SK-N-SH treated with all-trans-retinoic acid at 6 μM for 48 hours (cell line): ENCODE results near the gene CRHR1.

ENCODE experiments used
- ATAC-seq: fragments of 200-7000 bp; cut with Tn5 transposase; 3 replicates; pipeline ENCODE4 v1.9.1; 2020; ENCODE audit warnings: mild to moderate bottlenecking, moderate library complexity
- ARNTL ChIP-seq: fragments of 450-650 bp; formaldehyde crosslinking; IDR thresholded peaks from 2 replicates; pipeline ENCODE4 v1.5.0; 2020; ENCODE audit warnings: low read depth, mild to moderate bottlenecking, moderate library complexity, borderline replicate concordance
- CSDC2 ChIP-seq: fragments of 250-450 bp; sonication (Bioruptor Pico); IDR thresholded peaks from 2 replicates; pipeline ENCODE4 v1.5.0; 2020; ENCODE audit warnings: mild to moderate bottlenecking, moderate library complexity
- ESRRG ChIP-seq: fragments of 250-450 bp; sonication (Bioruptor Pico); IDR thresholded peaks from 2 replicates; pipeline ENCODE4 v1.6.1; 2021; ENCODE audit warnings: mild to moderate bottlenecking
- GLIS3 ChIP-seq: fragments of 250-450 bp; sonication (Bioruptor Pico); IDR thresholded peaks from 2 replicates; pipeline ENCODE4 v1.5.0; 2020; ENCODE audit warnings: mild to moderate bottlenecking, moderate library complexity
- ISL1 ChIP-seq: fragments of 250-450 bp; sonication (Bioruptor Pico); IDR thresholded peaks from 2 replicates; pipeline ENCODE4 v2.1.2; 2022; ENCODE audit warnings: mild to moderate bottlenecking, moderate library complexity
- POU6F1 ChIP-seq: fragments of 250-450 bp; sonication (Bioruptor Pico); IDR thresholded peaks from 2 replicates; pipeline ENCODE4 v1.8.0; 2021; ENCODE audit warnings: low read depth, mild to moderate bottlenecking, moderate library complexity, borderline replicate concordance
- SNAI2 ChIP-seq: fragments of 250-450 bp; sonication (Bioruptor Pico); IDR thresholded peaks from 2 replicates; pipeline ENCODE4 v1.5.0; 2020; ENCODE audit warnings: mild to moderate bottlenecking, moderate library complexity
- TCF4 ChIP-seq: fragments of 250-450 bp; sonication (Bioruptor Pico); IDR thresholded peaks from 2 replicates; pipeline ENCODE4 v1.8.0; 2021; ENCODE audit warnings: mild to moderate bottlenecking, moderate library complexity, borderline replicate concordance
- TOX ChIP-seq: fragments of 250-450 bp; sonication (Bioruptor Pico); IDR thresholded peaks from 2 replicates; pipeline ENCODE4 v1.8.0; 2021; ENCODE audit warnings: mild to moderate bottlenecking, moderate library complexity, borderline replicate concordance
- ZC3H10 ChIP-seq: fragments of 250-450 bp; sonication (Bioruptor Pico); IDR thresholded peaks from 2 replicates; pipeline ENCODE4 v1.5.1; 2021; ENCODE audit warnings: mild to moderate bottlenecking, moderate library complexity
- ZFP3 ChIP-seq: fragments of 250-450 bp; sonication (Bioruptor Pico); IDR thresholded peaks from 2 replicates; pipeline ENCODE4 v1.5.0; 2020; ENCODE audit warnings: mild to moderate bottlenecking, moderate library complexity
- ZFP30 ChIP-seq: fragments of 450-650 bp; formaldehyde crosslinking; IDR thresholded peaks from 2 replicates; pipeline ENCODE4 v1.5.0; 2022; ENCODE audit warnings: mild to moderate bottlenecking, moderate library complexity
- ZNF565 ChIP-seq: fragments of 450-650 bp; formaldehyde crosslinking; conservative IDR thresholded peaks from 2 replicates; pipeline ENCODE4 v1.5.0; 2020; ENCODE audit warnings: low read depth, mild to moderate bottlenecking, moderate library complexity
- ZNF70 ChIP-seq: fragments of 450-650 bp; formaldehyde crosslinking; IDR thresholded peaks from 2 replicates; pipeline ENCODE4 v1.5.0; 2020; ENCODE audit warnings: mild to moderate bottlenecking, moderate library complexity
- TF ChIP-seq, protein P1 (sequence below): fragments of 250-450 bp; sonication (Bioruptor Pico); IDR thresholded peaks from 2 replicates; pipeline ENCODE4 v1.8.0; 2020; ENCODE audit warnings: mild to moderate bottlenecking, moderate library complexity, borderline replicate concordance
- TF ChIP-seq, protein P2 (sequence below): fragments of 250-450 bp; sonication (Bioruptor Pico); IDR thresholded peaks from 2 replicates; pipeline ENCODE4 v1.5.1; 2021; ENCODE audit warnings: mild to moderate bottlenecking, moderate library complexity
- TF ChIP-seq, protein P3 (sequence below): fragments of 250-450 bp; sonication (Bioruptor Pico); IDR thresholded peaks from 2 replicates; pipeline ENCODE4 v1.5.1; 2020; ENCODE audit warnings: low read depth, mild to moderate bottlenecking, moderate library complexity

Gene CRHR1

DNA sequence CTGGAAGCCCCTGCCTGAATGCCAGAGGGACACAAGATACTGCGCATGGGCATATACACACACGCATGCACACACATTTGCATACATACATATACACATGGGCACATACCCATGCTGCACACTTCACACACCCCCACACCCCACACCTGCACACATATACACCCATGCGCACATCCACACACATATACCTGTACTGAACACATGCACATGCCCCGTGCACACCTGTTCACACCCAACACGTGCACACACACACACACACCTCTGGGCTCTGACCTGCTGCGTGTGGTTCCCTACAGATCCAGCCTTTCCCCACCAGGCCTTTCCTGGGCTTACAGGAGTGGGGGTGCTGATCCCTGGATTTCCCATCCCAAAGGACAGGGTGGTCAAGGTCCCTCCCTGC lies 66.9 kb downstream of the CRHR1 start (continued):
- TF ChIP-seq, protein P1, sequence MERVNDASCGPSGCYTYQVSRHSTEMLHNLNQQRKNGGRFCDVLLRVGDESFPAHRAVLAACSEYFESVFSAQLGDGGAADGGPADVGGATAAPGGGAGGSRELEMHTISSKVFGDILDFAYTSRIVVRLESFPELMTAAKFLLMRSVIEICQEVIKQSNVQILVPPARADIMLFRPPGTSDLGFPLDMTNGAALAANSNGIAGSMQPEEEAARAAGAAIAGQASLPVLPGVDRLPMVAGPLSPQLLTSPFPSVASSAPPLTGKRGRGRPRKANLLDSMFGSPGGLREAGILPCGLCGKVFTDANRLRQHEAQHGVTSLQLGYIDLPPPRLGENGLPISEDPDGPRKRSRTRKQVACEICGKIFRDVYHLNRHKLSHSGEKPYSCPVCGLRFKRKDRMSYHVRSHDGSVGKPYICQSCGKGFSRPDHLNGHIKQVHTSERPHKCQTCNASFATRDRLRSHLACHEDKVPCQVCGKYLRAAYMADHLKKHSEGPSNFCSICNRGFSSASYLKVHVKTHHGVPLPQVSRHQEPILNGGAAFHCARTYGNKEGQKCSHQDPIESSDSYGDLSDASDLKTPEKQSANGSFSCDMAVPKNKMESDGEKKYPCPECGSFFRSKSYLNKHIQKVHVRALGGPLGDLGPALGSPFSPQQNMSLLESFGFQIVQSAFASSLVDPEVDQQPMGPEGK (CRISPR knock-in tag): no peak
- TF ChIP-seq ZC3H10: no peak
- TF ChIP-seq POU6F1: no peak
- TF ChIP-seq TOX: no peak
- TF ChIP-seq, protein P2, sequence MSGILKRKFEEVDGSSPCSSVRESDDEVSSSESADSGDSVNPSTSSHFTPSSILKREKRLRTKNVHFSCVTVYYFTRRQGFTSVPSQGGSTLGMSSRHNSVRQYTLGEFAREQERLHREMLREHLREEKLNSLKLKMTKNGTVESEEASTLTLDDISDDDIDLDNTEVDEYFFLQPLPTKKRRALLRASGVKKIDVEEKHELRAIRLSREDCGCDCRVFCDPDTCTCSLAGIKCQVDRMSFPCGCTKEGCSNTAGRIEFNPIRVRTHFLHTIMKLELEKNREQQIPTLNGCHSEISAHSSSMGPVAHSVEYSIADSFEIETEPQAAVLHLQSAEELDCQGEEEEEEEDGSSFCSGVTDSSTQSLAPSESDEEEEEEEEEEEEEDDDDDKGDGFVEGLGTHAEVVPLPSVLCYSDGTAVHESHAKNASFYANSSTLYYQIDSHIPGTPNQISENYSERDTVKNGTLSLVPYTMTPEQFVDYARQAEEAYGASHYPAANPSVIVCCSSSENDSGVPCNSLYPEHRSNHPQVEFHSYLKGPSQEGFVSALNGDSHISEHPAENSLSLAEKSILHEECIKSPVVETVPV (CRISPR knock-in tag): no peak

GRCh38 chr17:45851464-45851863 lies 67.3 kb downstream of the CRHR1 start:
- no peak for TF ChIP-seq ZFP30
- no peak for TF ChIP-seq CSDC2 (CRISPR knock-in tag)
- TF ChIP-seq ZFP3 (CRISPR knock-in tag): no peak
- no peak for TF ChIP-seq ZNF565 (CRISPR knock-in tag)
- no peak for TF ChIP-seq ISL1 (CRISPR knock-in tag)
- TF ChIP-seq, all 23 proteins: peak for 0
- ATAC-seq: no peak

DNA sequence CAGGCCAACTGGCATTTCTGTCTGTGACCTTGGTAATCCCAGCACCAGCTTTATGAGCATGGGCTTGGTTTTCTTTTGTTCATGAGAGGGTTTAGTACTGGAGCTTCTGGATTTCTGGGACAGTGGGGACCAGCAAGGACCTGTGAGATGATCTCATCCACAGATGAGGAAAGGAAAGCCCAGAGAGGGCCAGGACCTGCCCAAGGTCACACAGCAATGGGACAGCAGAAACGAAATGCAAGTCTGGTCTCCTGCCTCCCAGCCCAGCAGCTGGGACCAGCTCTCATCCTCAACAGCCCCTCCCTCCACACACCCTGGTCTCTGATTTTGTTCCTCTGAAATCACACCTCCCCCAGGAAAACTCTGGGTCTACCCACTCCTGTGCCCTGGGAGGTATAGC lies 67.8 kb downstream of the CRHR1 start:
- ATAC-seq: no peak
- TF ChIP-seq, protein P1 (CRISPR knock-in tag): no peak
- TF ChIP-seq TOX: no peak
- no peak for TF ChIP-seq GLIS3 (CRISPR knock-in tag)
- no peak for TF ChIP-seq ISL1 (CRISPR knock-in tag)
- TF ChIP-seq ZNF565 (CRISPR knock-in tag): no peak
- no peak for TF ChIP-seq ESRRG
- TF ChIP-seq TCF4: no peak
- TF ChIP-seq POU6F1: no peak

DNA sequence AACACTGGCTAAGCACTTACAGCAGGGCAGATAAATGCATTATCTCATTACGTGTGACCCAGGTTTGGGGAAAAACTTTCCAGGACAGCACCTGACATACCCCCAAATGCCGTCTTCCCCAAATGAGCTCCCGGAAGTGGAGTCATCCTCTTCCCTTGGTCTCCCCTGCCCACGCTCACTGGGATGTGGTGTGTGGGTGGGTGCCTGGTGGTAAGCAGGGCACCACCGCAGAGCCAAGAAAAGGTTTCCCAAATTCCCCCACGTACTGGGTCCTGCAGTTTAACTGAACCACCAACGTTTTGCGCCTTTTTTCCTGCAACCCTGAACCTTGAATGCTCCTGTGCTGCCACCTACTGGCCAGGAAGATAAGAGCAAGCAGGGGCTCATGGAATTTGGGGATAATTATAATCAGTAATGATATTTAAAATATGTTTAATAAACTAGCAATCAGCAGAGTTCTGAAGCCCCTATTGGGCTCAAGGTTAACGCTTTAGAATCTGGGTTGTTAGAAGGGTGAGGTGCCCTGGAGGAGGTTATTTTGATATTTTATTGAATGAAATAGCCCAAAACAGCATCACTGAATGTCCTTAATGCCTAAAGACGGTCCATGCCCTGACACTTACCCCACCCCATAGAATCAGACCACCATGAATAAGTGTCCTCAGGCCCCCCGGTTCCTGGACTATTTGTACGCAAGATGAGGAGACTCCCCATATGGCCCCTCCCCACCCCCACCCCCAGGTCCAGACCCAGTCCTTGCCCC lies 68.6 kb downstream of the CRHR1 start:
- ATAC-seq: peak; percentile 80
- TF ChIP-seq CSDC2 (CRISPR knock-in tag): no peak
- no peak for TF ChIP-seq ESRRG
- no peak for TF ChIP-seq SNAI2
- TF ChIP-seq ZFP3 (CRISPR knock-in tag): no peak
- TF ChIP-seq ARNTL (CRISPR knock-in tag): no peak
- TF ChIP-seq ZNF70 (CRISPR knock-in tag): no peak
- TF ChIP-seq, protein P3, sequence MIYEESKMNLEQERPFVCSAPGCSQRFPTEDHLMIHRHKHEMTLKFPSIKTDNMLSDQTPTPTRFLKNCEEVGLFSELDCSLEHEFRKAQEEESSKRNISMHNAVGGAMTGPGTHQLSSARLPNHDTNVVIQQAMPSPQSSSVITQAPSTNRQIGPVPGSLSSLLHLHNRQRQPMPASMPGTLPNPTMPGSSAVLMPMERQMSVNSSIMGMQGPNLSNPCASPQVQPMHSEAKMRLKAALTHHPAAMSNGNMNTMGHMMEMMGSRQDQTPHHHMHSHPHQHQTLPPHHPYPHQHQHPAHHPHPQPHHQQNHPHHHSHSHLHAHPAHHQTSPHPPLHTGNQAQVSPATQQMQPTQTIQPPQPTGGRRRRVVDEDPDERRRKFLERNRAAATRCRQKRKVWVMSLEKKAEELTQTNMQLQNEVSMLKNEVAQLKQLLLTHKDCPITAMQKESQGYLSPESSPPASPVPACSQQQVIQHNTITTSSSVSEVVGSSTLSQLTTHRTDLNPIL (CRISPR knock-in tag): no peak
